GM23248 (cell line): ENCODE data around the gene CADPS2. TPM values are rescaled to one million over a fixed set of nuclear protein-coding genes. Genes with fewer than 3 reads are reported as not detected.

Experiments used
- DNase-seq: peaks from one replicate; pipeline ENCODE4 v3.0.0-alpha.2; 2015
- H2AFZ ChIP-seq: fragments of 200-600 bp; sonication (generic); 2 replicates; pipeline ENCODE4 v1.6.1; 2016; ENCODE audit warnings: antibody characterized with exemption
- H3F3A ChIP-seq: fragments of 200-600 bp; sonication (generic); 2 replicates; pipeline ENCODE4 v1.6.1; 2016; ENCODE audit warnings: mild to moderate bottlenecking, antibody characterized with exemption, mixed run types; ENCODE audit not compliant: insufficient read depth
- H3K27ac ChIP-seq: fragments of 200-600 bp; sonication (generic); 2 replicates; pipeline ENCODE4 v1.5.1; 2016; ENCODE audit warnings: mild to moderate bottlenecking
- H3K27me3 ChIP-seq: fragments of 200-600 bp; sonication (generic); replicated peaks from 2 replicates; pipeline ENCODE4 v1.6.1; 2016; ENCODE audit warnings: mild to moderate bottlenecking; ENCODE audit not compliant: insufficient read depth
- H3K36me3 ChIP-seq: fragments of 200-600 bp; sonication (generic); 2 replicates; pipeline ENCODE4 v1.6.1; 2016; ENCODE audit warnings: low read depth, mild to moderate bottlenecking
- H3K4me1 ChIP-seq: fragments of 200-600 bp; sonication (generic); 2 replicates; pipeline ENCODE4 v1.6.1; 2016; ENCODE audit warnings: mild to moderate bottlenecking; ENCODE audit not compliant: insufficient read depth
- H3K4me2 ChIP-seq: fragments of 200-600 bp; sonication (generic); one replicate; pipeline ENCODE4 v1.6.1; 2016; ENCODE audit warnings: mild to moderate bottlenecking; ENCODE audit not compliant: unreplicated experiment
- H3K4me3 ChIP-seq: fragments of 200-600 bp; sonication (generic); 2 replicates; pipeline ENCODE4 v1.5.1; 2016; ENCODE audit warnings: mild to moderate bottlenecking
- H3K79me2 ChIP-seq: fragments of 200-600 bp; sonication (generic); 2 replicates; pipeline ENCODE4 v1.6.1; 2016; ENCODE audit warnings: mild to moderate bottlenecking; ENCODE audit not compliant: insufficient read depth
- H3K9ac ChIP-seq: fragments of 200-600 bp; sonication (generic); 2 replicates; pipeline ENCODE4 v1.6.1; 2016; ENCODE audit warnings: mild to moderate bottlenecking
- H3K9me2 ChIP-seq: fragments of 200-600 bp; sonication (generic); 2 replicates; pipeline ENCODE4 v1.6.1; 2016; ENCODE audit warnings: mixed run types, mild to moderate bottlenecking, moderate library complexity; ENCODE audit not compliant: insufficient read depth
- H3K9me3 ChIP-seq: fragments of 200-600 bp; sonication (generic); one replicate; pipeline ENCODE4 v1.6.1; 2017; ENCODE audit warnings: low read depth
- H4K20me1 ChIP-seq: fragments of 200-600 bp; sonication (generic); 2 replicates; pipeline ENCODE4 v1.6.0; 2016; ENCODE audit not compliant: insufficient read depth
- EZH2 ChIP-seq: fragments of 200-600 bp; sonication (generic); IDR thresholded peaks from 2 replicates; pipeline ENCODE4 v1.6.1; 2018; ENCODE audit warnings: antibody characterized with exemption, mild to moderate bottlenecking; ENCODE audit not compliant: insufficient read depth, poor library complexity, severe bottlenecking
- EZH2phosphoT487 ChIP-seq: fragments of 200-600 bp; sonication (generic); IDR thresholded peaks from 2 replicates; pipeline ENCODE4 v1.6.1; 2018; ENCODE audit warnings: antibody characterized with exemption, moderate library complexity, mild to moderate bottlenecking, low read depth; ENCODE audit not compliant: insufficient read depth
- WGBS, 2 experiments: methylation state at CpG; one replicate each; pipeline ENCODE4 v1.1.6; 2015 to 2017; ENCODE audit warnings: low lambda C conversion rate in 2 of 2, low coverage in 1 of 2; ENCODE audit errors: missing lambda C conversion rate in 2 of 2; 5-methylcytosine and 5-hydroxymethylcytosine counted together
- in situ Hi-C: fragments of 300-500 bp; cut with MboI; formaldehyde crosslinking; loops from 2 replicates; pipeline ENCODE4 v1.15.0; 2020
- polyA plus RNA-seq: library from polyadenylated mRNA; unstranded; fragments of >200 nt; fragmentation: Nextera tagmentation; extraction: Ambion mirVana; gene quantifications from 2 replicates; pipeline ENCODE4 v1.2.1, GENCODE V29; 2016
- total RNA-seq: library from RNA; depleted of rRNA; stranded (reverse); fragments of >200 nt; shearing (Covaris generic); gene quantifications from 2 replicates; pipeline ENCODE4 v1.2.3, GENCODE V29; 2014

CADPS2 gene
- total and polyA plus RNA-seq, 2 experiments from 2014 or later, result 0.06 to 0.43 TPM

DNA sequence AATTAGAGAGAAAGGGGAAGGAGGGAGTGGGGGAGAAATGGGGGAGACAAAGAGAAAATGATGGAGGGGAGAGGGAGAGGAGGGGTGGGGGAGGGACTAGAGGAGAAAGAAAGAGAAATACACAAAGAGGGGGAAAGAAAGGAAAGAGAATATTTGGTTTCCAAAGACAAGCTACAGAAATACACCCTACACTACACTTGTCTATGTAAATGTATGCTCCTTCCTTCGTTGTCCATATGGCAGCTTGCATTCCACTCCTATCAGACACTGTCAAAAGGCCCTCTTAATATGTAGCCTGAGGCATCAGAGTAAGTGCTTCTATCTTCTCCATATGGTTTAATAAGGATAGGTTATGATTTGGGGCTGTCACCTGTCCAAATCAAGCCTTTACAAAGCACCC is 488.9 kb downstream of the CADPS2 start:
- no peak for TF ChIP-seq EZH2phosphoT487
- no peak for TF ChIP-seq EZH2
- in situ Hi-C loops, result no loop called here
- WGBS, 2 experiments, result 0 to 26% methylated on average over 1 of the region's 1 CpG
- Histone ChIP-seq H3K36me3 (no peaks in the 10 kb centered on the region), H3K4me2 (no peak overlapping the region), H4K20me1 (no peaks in the 10 kb centered on the region), H3K9me3 (no peaks in the 10 kb centered on the region), H3K27ac (no peak overlapping the region), H3F3A (no peaks in the 10 kb centered on the region), H2AFZ (no peak overlapping the region), H3K9me2 (no peaks in the 10 kb centered on the region), H3K27me3 (no peaks in the 10 kb centered on the region), H3K79me2 (no peaks in the 10 kb centered on the region), H3K4me1 (no peaks in the 10 kb centered on the region), H3K4me3 (no peak overlapping the region), H3K9ac (no peak overlapping the region)
- no peak for DNase-seq

DNA sequence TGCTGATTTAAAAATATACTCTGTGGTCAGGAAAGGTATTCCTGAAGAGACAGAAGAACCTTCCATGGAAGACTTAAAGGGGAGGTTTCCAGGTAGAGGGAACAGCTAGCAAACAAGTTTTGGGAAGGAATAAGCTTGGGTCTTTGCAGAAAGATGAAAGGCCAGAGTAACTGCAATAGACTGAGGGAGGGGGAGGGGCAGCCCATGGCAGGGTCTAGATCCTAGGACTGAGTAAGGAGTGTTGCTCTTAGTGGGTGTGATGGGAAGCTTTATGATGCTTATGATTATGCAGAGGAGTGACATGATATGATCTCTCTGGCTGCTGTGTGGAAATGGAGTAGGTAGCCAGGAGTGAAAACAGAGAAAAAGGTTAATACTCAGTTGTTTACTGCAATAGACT is 491.7 kb downstream of the CADPS2 start:
- Histone ChIP-seq H3K9me2 (no peaks in the 10 kb centered on the region), H3K27ac (no peak overlapping the region), H3F3A (no peaks in the 10 kb centered on the region), H3K79me2 (no peaks in the 10 kb centered on the region), H3K9me3 (no peaks in the 10 kb centered on the region), H3K4me1 (no peaks in the 10 kb centered on the region), H2AFZ (no peak overlapping the region), H3K27me3 (no peaks in the 10 kb centered on the region), H3K36me3 (no peaks in the 10 kb centered on the region), H4K20me1 (no peaks in the 10 kb centered on the region), H3K4me3 (no peak overlapping the region), H3K9ac (no peak overlapping the region), H3K4me2 (no peak overlapping the region)
- TF ChIP-seq EZH2 (no peak), EZH2phosphoT487 (no peak)
- in situ Hi-C loops, result no loop called here
- no peak for DNase-seq

DNA sequence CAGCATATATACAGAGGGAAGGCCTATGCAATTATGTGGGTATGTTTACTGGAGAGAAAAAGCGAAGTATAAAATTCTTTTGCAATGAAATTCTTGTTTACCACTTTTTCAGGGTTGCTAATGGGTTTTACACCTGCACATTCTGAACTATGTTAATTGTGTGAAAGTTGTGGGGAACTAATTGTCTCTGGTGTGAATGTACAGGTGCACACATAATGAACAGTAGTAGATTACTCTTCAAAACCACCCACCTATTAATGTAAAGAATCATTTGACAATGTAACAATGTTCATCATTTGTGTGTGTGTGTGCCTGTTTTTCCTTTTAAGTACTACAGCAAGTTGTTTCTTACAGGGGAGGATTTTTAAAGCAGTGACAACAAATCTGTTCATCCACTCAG is 501.7 kb downstream of the CADPS2 start:
- Histone ChIP-seq H3K4me2 (no peak overlapping the region), H3K4me1 (no peaks in the 10 kb centered on the region), H2AFZ (no peak overlapping the region), H3K27me3 (no peaks in the 10 kb centered on the region), H3K9me2 (no peaks in the 10 kb centered on the region), H3K9me3 (no peaks in the 10 kb centered on the region), H3F3A (no peaks in the 10 kb centered on the region), H4K20me1 (no peaks in the 10 kb centered on the region), H3K36me3 (no peaks in the 10 kb centered on the region), H3K4me3 (no peak overlapping the region), H3K79me2 (no peaks in the 10 kb centered on the region), H3K9ac (no peak overlapping the region), H3K27ac (no peak overlapping the region)
- in situ Hi-C loops, result no loop called here
- 34 to 39% methylated on average over 1 of the region's 1 CpG for WGBS, 2 experiments
- TF ChIP-seq EZH2phosphoT487 (no peak), EZH2 (no peak)
- DNase-seq, result no peak

DNA sequence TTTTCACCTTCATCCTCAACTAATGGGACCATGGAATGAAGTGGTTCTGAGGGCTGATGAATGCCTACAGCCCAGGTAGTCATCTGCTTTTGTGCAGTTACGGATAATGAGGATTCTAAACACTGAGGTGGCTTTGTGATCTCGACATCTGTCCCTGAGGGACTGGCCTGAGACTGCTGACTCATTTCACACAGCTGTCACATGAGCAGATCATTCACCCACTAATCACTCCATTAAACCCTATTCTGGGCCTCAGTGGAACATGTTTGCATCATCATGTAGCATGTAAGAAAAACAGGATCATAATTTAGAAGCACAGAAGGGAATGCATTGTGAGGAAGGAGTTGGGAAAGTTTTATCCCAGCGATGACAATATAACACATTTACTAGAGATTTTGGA is 502.3 kb downstream of the CADPS2 start:
- H4K20me1 ChIP-seq, result no peaks in the 10 kb centered on the region
- H3K4me3 ChIP-seq, result no peak overlapping the region
- H3K9me3 ChIP-seq, result no peaks in the 10 kb centered on the region
- no peak overlapping the region for H3K4me2 ChIP-seq
- in situ Hi-C loops, result no loop called here
- H3K79me2 ChIP-seq, result no peaks in the 10 kb centered on the region
- H3K9me2 ChIP-seq, result 0 out of 2 replicates have a peak, but pooled peaks cover 4% of the 10 kb centered on the region
- no peak overlapping the region for H2AFZ ChIP-seq
- H3F3A ChIP-seq, result no peaks in the 10 kb centered on the region
- H3K9ac ChIP-seq, result no peak overlapping the region
- H3K36me3 ChIP-seq, result no peaks in the 10 kb centered on the region
- no peaks in the 10 kb centered on the region for H3K27me3 ChIP-seq
- no peak for TF ChIP-seq EZH2
- no peak for TF ChIP-seq EZH2phosphoT487
- DNase-seq, result no peak
- H3K27ac ChIP-seq, result no peak overlapping the region
- 34 to 35% methylated on average over 3 of the region's 3 CpGs for WGBS, 2 experiments
- H3K4me1 ChIP-seq, result no peaks in the 10 kb centered on the region

DNA sequence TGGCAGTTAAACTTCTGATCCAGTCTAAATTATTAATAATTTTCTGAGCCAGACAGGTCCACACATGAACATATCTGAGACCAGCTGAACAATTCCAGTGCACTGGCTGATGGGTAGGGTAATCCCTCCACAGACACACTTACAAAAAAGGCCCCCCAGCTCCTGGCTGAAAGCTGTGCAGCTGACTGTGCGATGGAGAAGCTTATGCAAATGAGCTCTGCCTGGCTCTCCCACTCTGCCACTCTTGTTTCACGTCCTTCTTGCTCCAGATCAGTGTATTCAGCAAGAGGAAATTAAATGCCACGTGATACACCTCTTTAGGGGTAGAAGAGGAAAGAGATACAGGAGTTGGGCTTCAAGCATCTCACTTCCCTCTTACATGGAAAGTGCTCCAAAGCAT is 505.3 kb downstream of the CADPS2 start:
- Histone ChIP-seq H3K27me3 (no peaks in the 10 kb centered on the region), H3K79me2 (no peaks in the 10 kb centered on the region), H3K4me2 (no peak overlapping the region), H2AFZ (no peak overlapping the region), H3K9me2 (0 out of 2 replicates have a peak, but pooled peaks cover 4% of the 10 kb centered on the region), H3K36me3 (no peaks in the 10 kb centered on the region), H3K9me3 (no peaks in the 10 kb centered on the region), H3K27ac (no peak overlapping the region), H3K4me3 (no peak overlapping the region), H3F3A (no peaks in the 10 kb centered on the region), H3K4me1 (no peaks in the 10 kb centered on the region), H4K20me1 (no peaks in the 10 kb centered on the region), H3K9ac (no peak overlapping the region)
- in situ Hi-C loops, result no loop called here
- 15 to 19% methylated on average over 3 of the region's 3 CpGs for WGBS, 2 experiments
- no peak for DNase-seq
- TF ChIP-seq EZH2 (no peak), EZH2phosphoT487 (no peak)
